Chondrocyte (in vitro differentiated cells): ENCODE results near the gene SP3. TPM values are rescaled to one million over a fixed set of nuclear protein-coding genes. Genes with fewer than 3 reads are reported as not detected.
"Not testable (repeated sequence)": the region's sequence is repeated elsewhere in the genome, so short reads cannot be mapped to it uniquely, and the experiment has no call there.

Source experiments
- DNase-seq: peaks from one replicate; pipeline ENCODE4 v3.0.0; 2021; ENCODE audit warnings: mixed read lengths, low spot score
- H3K27ac Mint-ChIP-seq: one replicate; pipeline ENCODE4 v1.8.0; 2021; ENCODE audit warnings: mild to moderate bottlenecking, moderate library complexity, mixed read lengths; ENCODE audit not compliant: unreplicated experiment
- H3K27me3 Mint-ChIP-seq: 2 replicates; pipeline ENCODE4 v1.8.0; 2021; ENCODE audit warnings: low read depth, mixed read lengths
- H3K36me3 Mint-ChIP-seq: 2 replicates; pipeline ENCODE4 v1.8.0; 2021; ENCODE audit warnings: low read depth, mixed read lengths
- H3K4me1 Mint-ChIP-seq: 2 replicates; pipeline ENCODE4 v1.8.0; 2021; ENCODE audit warnings: low read depth, mild to moderate bottlenecking, mixed read lengths
- H3K4me3 Mint-ChIP-seq: one replicate; pipeline ENCODE4 v1.8.0; 2021; ENCODE audit warnings: mild to moderate bottlenecking, moderate library complexity, mixed read lengths; ENCODE audit not compliant: unreplicated experiment
- H3K9me3 Mint-ChIP-seq: 2 replicates; pipeline ENCODE4 v1.8.0; 2021; ENCODE audit warnings: low read depth, mixed read lengths
- CTCF ChIP-seq: fragments of 200-600 bp; sonication (generic); IDR thresholded peaks from 2 replicates; pipeline ENCODE4 v1.5.0; 2021; ENCODE audit warnings: antibody characterized with exemption, mild to moderate bottlenecking, moderate library complexity
- total RNA-seq: library from RNA; stranded (reverse); gene quantifications from 3 replicates; pipeline ENCODE4 v1.2.1, GENCODE V29; 2021

Gene SP3
- total RNA-seq, 1 donor from 2014 or later, result 59.4 TPM

- DNase-seq, result no peak
- Mint-ChIP-seq H3K9me3 (no peaks in the 10 kb centered on the region), H3K27me3 (no peaks in the 10 kb centered on the region), H3K4me3 (no peak overlapping the region), H3K36me3 (peaks cover 6% of the 10 kb centered on the region), H3K4me1 (no peaks in the 10 kb centered on the region), H3K27ac (no peak overlapping the region)
- no peak for TF ChIP-seq CTCF
Observed at GRCh38 chr2:173896755-173897154, 68.4 kb downstream of the SP3 start.

- Mint-ChIP-seq H3K9me3 (peaks cover 17% of the 10 kb centered on the region), H3K36me3 (no peaks in the 10 kb centered on the region), H3K27ac (no peak overlapping the region), H3K4me1 (no peaks in the 10 kb centered on the region), H3K4me3 (no peak overlapping the region), H3K27me3 (no peaks in the 10 kb centered on the region)
- DNase-seq, result no peak
- TF ChIP-seq CTCF, result no peak
Observed at GRCh38 chr2:173892341-173892740, 72.8 kb downstream of the SP3 start.

GRCh38 chr2:173891315-173892037 is 73.7 kb downstream of the SP3 start:
- no peak overlapping the region for H3K27ac Mint-ChIP-seq
- H3K4me1 Mint-ChIP-seq, result no peaks in the 10 kb centered on the region
- no peak overlapping the region for H3K4me3 Mint-ChIP-seq
- peaks cover 17% of the 10 kb centered on the region for H3K9me3 Mint-ChIP-seq
- no peaks in the 10 kb centered on the region for H3K27me3 Mint-ChIP-seq
- H3K36me3 Mint-ChIP-seq, result no peaks in the 10 kb centered on the region
- no peak for DNase-seq
- TF ChIP-seq CTCF, result no peak

GRCh38 chr2:173889464-173889863 is 75.7 kb downstream of the SP3 start:
- not testable (repeated sequence) for H3K36me3 Mint-ChIP-seq, H3K27me3 Mint-ChIP-seq, H3K4me1 Mint-ChIP-seq, DNase-seq, H3K4me3 Mint-ChIP-seq, H3K27ac Mint-ChIP-seq
- H3K9me3 Mint-ChIP-seq, result peaks cover 22% of the 10 kb centered on the region

DNA sequence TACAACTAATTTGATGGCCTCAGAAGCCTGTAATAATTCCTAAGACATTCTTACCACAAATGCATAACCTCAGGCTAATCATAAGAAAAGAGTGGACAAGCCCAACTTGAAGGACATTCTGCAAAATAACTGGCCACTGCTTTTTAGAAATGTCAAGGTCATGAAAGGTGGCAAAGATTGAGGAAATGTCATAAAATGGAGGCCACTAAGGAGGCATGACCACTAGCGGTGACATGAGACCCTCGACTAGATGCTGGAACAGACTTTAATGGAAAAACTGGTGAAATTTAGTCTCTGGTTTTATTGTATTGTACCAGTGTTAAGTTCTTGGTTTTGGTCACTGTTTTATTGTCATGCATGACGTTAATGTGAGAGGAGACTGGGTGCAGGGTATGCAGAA is 78.6 kb downstream of the SP3 start:
- no peak overlapping the region for H3K4me3 Mint-ChIP-seq
- no peak overlapping the region for H3K27ac Mint-ChIP-seq
- no peaks in the 10 kb centered on the region for H3K36me3 Mint-ChIP-seq
- DNase-seq, result no peak
- H3K9me3 Mint-ChIP-seq, result peaks cover 22% of the 10 kb centered on the region
- peaks cover 3% of the 10 kb centered on the region for H3K4me1 Mint-ChIP-seq
- TF ChIP-seq CTCF, result no peak
- no peaks in the 10 kb centered on the region for H3K27me3 Mint-ChIP-seq
